H1 (cell line): Measurements from ENCODE around the gene PPP1R12A. TPM values are rescaled to one million over a fixed set of nuclear protein-coding genes. Genes with fewer than 3 reads are reported as not detected.

Experiments used
- ATF2 ChIP-seq: IDR thresholded peaks from 2 replicates; pipeline ENCODE4 v1.6.1; 2012; ENCODE audit warnings: low read length, inconsistent platforms
- EGR1 ChIP-seq: IDR thresholded peaks from 2 replicates; pipeline ENCODE4 v1.6.1; 2011; ENCODE audit warnings: low read depth, low read length, borderline replicate concordance
- KDM4A ChIP-seq: IDR thresholded peaks from one replicate; pipeline ENCODE4 v1.7.1; 2012; ENCODE audit warnings: low read depth, mild to moderate bottlenecking, moderate library complexity, low read length, inconsistent platforms; ENCODE audit not compliant: severe bottlenecking
- SIRT6 ChIP-seq: IDR thresholded peaks from one replicate; pipeline ENCODE4 v1.7.1; 2012; ENCODE audit warnings: low read length, inconsistent platforms
- polyA plus RNA-seq, 7 experiments: library from polyadenylated mRNA; depleted of rRNA in 3 of 7; stranded (reverse) in 5 of 7; unstranded in 2 of 7; fragments of >200 nt in 5 of 7; fragments of 200-250 nt in 2 of 7; gene quantifications; 1 replicate in 5 of 7; 2 replicates in 1 of 7; 4 replicates in 1 of 7; pipeline versions ENCODE4 v1.2.1 to v1.2.3, GENCODE V29; 2011 to 2013; ENCODE audit warnings: missing spikeins in 2 of 7, mixed read lengths in 2 of 7
- total RNA-seq: library from RNA; stranded (reverse); fragmentation: NEBNext Ultra II Directional; extraction: Animal tissue kit (Norgen Biotek cat#: 25700); gene quantifications from 2 replicates; pipeline ENCODE4 v1.2.1, GENCODE V29; 2021

Gene PPP1R12A
- total and polyA plus RNA-seq, 2 of the 8 experiments (the other 6 are each of a cell fraction or from before 2014, with no cell fraction given) = 14.7 to 81.5 TPM

GRCh38 chr12:79857675-79858074 lies 77.2 kb downstream of the PPP1R12A start (continued):
- TF ChIP-seq KDM4A (no peak), SIRT6 (no peak), EGR1 (no peak), ATF2 (no peak)
- TF ChIP-seq, all 59 proteins: peak for 0
